ENCODE data around the gene MRPS17. TPM values are rescaled to one million over a fixed set of nuclear protein-coding genes. Genes with fewer than 3 reads are reported as not detected.

The MRPS17 gene
- total RNA-seq, 1 experiment from 2014 or later, result 22.7 TPM

- Mint-ChIP-seq H3K36me3 (ENCODE audit: insufficient read depth, unreplicated experiment) (peaks cover 6% of the 10 kb centered on the region), H3K4me1 (ENCODE audit: low read depth, unreplicated experiment) (no peaks in the 10 kb centered on the region), H3K9me3 (ENCODE audit: unreplicated experiment) (no peaks in the 10 kb centered on the region), H3K27ac (ENCODE audit: unreplicated experiment) (no peak overlapping the region), H3K27me3 (ENCODE audit: insufficient read depth, unreplicated experiment) (peaks cover 4% of the 10 kb centered on the region), H3K4me3 (ENCODE audit: unreplicated experiment) (peak overlapping the region; percentile 67)
- ChIA-PET CTCF (interaction anchor here (0.5 to 1.5 kb wide), 6 partner anchors 8 to 322 kb away, joined by 3 to 6 read pairs (median 4); partner anchors contain the start of gene CHCHD2), POLR2A (interaction anchor here (1.9 kb wide), 1 partner anchor 88 kb away, joined by 13 read pairs; the partner anchor contains the start of genes CCT6A and PSPH)
- Histone ChIP-seq H3K36me3 (ENCODE audit: control insufficient read depth, insufficient read depth, low read length) (peaks cover 1% of the 10 kb centered on the region), H3K9me3 (no peaks in the 10 kb centered on the region; the same call in 1 of the 2 replicates), H3K4me3 (ENCODE audit: low read depth, low read length) (peak overlapping the region; percentile 44), H3K27me3 (replicated peaks; ENCODE audit: control insufficient read depth, insufficient read depth, low read length) (no peaks in the 10 kb centered on the region; the same call in 1 of the 2 replicates), H3K4me1 (no peaks in the 10 kb centered on the region)
- TF ChIP-seq, protein P1, sequence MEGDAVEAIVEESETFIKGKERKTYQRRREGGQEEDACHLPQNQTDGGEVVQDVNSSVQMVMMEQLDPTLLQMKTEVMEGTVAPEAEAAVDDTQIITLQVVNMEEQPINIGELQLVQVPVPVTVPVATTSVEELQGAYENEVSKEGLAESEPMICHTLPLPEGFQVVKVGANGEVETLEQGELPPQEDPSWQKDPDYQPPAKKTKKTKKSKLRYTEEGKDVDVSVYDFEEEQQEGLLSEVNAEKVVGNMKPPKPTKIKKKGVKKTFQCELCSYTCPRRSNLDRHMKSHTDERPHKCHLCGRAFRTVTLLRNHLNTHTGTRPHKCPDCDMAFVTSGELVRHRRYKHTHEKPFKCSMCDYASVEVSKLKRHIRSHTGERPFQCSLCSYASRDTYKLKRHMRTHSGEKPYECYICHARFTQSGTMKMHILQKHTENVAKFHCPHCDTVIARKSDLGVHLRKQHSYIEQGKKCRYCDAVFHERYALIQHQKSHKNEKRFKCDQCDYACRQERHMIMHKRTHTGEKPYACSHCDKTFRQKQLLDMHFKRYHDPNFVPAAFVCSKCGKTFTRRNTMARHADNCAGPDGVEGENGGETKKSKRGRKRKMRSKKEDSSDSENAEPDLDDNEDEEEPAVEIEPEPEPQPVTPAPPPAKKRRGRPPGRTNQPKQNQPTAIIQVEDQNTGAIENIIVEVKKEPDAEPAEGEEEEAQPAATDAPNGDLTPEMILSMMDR (IDR thresholded peaks at IDR 0.05; ENCODE audit: insufficient read depth in 1 of 2, low read depth in 1 of 2, low read length in 1 of 2, severe bottlenecking in 1 of 2, unreplicated experiment in 1 of 2), result no peak
- intact Hi-C loops (cut with micrococcal nuclease; ENCODE audit: unreplicated experiment), result loop anchor here (1.0 to 2.0 kb wide), 2 partner anchors 13 to 322 kb away; partner anchors contain the start of gene MRPS17
- no peak for DNase-seq
- BruUV-seq (replicated peaks), result no TSS peak
Measured at GRCh38 chr7:55963584-55964168, 12.0 kb downstream of the MRPS17 start.

DNA sequence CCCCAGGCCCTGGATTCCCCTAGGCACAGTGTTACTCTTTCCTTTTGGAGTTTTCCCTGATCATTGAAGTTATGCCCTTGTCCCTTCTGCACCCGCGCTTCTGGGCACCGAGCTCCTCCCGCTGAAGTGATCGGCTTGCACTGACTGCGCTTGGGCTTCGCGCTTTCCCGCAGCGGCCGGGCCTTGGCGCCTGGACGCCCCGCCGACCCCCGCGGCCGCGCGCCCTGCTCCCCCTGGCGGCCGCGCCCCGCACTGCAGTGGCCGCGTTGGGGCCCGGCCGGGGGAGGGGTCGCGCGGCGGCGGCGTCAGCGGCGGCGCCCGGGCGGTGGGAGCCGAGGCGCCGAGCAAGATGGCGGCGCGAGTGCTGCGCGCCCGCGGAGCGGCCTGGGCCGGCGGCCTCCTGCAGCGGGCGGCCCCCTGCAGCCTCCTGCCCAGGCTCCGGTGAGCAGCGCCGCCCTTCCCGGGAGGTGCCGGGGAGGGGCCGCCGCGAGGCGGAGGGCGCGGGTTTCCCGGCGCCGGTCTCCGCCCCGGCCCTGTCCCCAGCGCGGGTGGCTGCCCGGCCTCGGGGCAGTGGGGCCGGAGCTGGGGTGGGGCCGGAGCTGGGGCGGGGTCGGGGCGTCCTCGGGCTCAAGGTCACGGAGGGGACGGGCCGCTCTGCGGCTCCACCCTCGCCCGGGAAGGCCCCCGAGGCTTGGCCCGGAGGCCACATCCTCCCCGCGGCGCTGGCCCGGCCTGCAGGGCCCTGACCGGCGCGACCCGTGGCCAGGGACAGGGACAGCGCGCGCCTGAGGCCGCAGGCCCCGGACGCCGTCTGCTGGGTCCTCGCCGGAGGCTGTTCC is 12.8 kb downstream of the MRPS17 start, which contains the start of gene NIPSNAP2:
TSS of gene NIPSNAP2 (plus strand) at position 325 of the 839 bp plus-strand sequence. CDS start at position 350, 25 bp downstream.
- BruUV-seq (replicated peaks), result no TSS peak
- TF ChIP-seq, protein P1 (IDR thresholded peaks at IDR 0.05; ENCODE audit: insufficient read depth in 1 of 2, low read depth in 1 of 2, low read length in 1 of 2, severe bottlenecking in 1 of 2, unreplicated experiment in 1 of 2), result peak; percentile 6 to 39
- peak within 1 kb of the TSS; percentile 83 for H3K27ac Mint-ChIP-seq (ENCODE audit: unreplicated experiment)

More for the DNA sequence above, 12.8 kb downstream of the MRPS17 start, which contains the start of gene NIPSNAP2:
- Mint-ChIP-seq H3K9me3 (ENCODE audit: unreplicated experiment) (no peaks in the 10 kb centered on the region), H3K36me3 (ENCODE audit: insufficient read depth, unreplicated experiment) (peaks cover 6% of the 10 kb centered on the region), H3K27me3 (ENCODE audit: insufficient read depth, unreplicated experiment) (peaks cover 4% of the 10 kb centered on the region), H3K4me3 (ENCODE audit: unreplicated experiment) (peak within 1 kb of the TSS; percentile 82), H3K4me1 (ENCODE audit: low read depth, unreplicated experiment) (no peaks in the 10 kb centered on the region)
- ChIA-PET POLR2A (interaction anchor here (0.6 to 1.9 kb wide), 6 partner anchors 17 to 323 kb away, joined by 3 to 13 read pairs (median 4); partner anchors contain the start of genes CCT6A, CHCHD2 and PSPH), CTCF (interaction anchor here (0.5 to 1.5 kb wide), 9 partner anchors 9 to 323 kb away, joined by 3 to 6 read pairs (median 4); partner anchors contain the start of genes CCT6A, CHCHD2 and PSPH)
- intact Hi-C loops (cut with micrococcal nuclease; ENCODE audit: unreplicated experiment), result loop anchor here (1.0 to 2.0 kb wide), 3 partner anchors 14 to 323 kb away; partner anchors contain the start of gene MRPS17
- no peaks in the 10 kb centered on the region; the same call in 1 of the 2 replicates for H3K27me3 ChIP-seq (replicated peaks; ENCODE audit: control insufficient read depth, insufficient read depth, low read length)
- no peaks in the 10 kb centered on the region; the same call in 1 of the 2 replicates for H3K9me3 ChIP-seq
- peaks cover 1% of the 10 kb centered on the region for H3K36me3 ChIP-seq (ENCODE audit: control insufficient read depth, insufficient read depth, low read length)
- no peaks in the 10 kb centered on the region for H3K4me1 ChIP-seq
- H3K4me3 ChIP-seq (ENCODE audit: low read depth, low read length), result peak within 1 kb of the TSS; percentile 46
- DNase-seq, result peak; percentile 86 to 91

Measured in Caco-2 (cell line).